Neural cell (in vitro differentiated cells): ENCODE measurements around the gene RPL12.

Experiments
- CTCF ChIP-seq: fragments of 450-650 bp; IDR thresholded peaks from 2 replicates; pipeline ENCODE4 v1.5.1; 2014; ENCODE audit warnings: antibody characterized with exemption, mild to moderate bottlenecking, moderate library complexity; ENCODE audit not compliant: poor library complexity, severe bottlenecking
- POLR2AphosphoS5 ChIP-seq: IDR thresholded peaks from 2 replicates; pipeline ENCODE4 v1.6.1; 2012
- SMC3 ChIP-seq: fragments of 450-650 bp; conservative IDR thresholded peaks from 2 replicates; pipeline ENCODE4 v1.6.1; 2014; ENCODE audit warnings: antibody characterized with exemption, mild to moderate bottlenecking, moderate library complexity; ENCODE audit not compliant: poor library complexity

- TF ChIP-seq CTCF, result no peak
- TF ChIP-seq POLR2AphosphoS5, result no peak
- no peak for TF ChIP-seq SMC3
Observed at GRCh38 chr9:127493592-127494303, 42.5 kb upstream of the RPL12 start.
